GM12891 (cell line): ENCODE results near the gene CFDP1.

Experiments used
- POLR2A ChIP-seq: IDR thresholded peaks from 2 replicates; pipeline ENCODE4 v1.6.1; 2011; ENCODE audit warnings: low read depth, low read length, control low read depth
- POLR2AphosphoS5 ChIP-seq: IDR thresholded peaks from 2 replicates; pipeline ENCODE4 v1.6.1; 2011; ENCODE audit warnings: low read depth, low read length, control low read depth

DNA sequence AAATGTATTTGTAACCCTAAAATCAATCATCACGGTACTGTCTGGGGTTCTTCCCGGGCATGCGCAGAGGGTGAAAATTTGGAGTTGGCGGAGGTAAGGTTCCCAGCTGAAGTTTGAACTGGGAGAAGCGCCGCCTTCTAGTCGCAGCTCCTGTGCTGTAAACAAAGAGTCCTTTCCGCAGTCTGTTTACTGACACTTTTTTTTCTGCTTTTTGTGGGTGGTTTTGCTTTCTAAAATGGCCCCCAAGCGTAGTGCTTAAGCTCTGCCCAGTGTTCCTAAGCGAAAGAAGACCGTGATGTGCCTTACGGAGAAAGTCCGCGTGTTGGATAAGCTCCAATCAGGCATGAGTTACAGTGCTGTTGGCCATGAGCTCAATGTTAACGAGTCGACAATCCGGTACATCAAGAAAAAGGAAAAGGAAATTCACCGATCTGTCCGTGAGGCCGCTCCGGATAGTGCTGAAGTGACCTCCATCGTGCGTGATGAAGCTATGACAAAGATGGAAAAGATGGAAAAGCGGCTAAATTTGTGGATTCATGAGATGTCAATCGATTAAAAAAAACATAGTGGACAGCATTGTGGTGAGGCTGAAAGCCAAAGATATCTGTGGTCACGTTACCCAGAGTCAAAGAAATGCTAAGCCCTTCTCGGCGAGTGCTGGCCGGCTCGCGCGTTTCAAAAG, 570 bp upstream of the CFDP1 start:
- peak; percentile 54; the same call in 1 of the 2 replicates for TF ChIP-seq POLR2AphosphoS5
- peak; percentile 72 for TF ChIP-seq POLR2A
